Bone marrow (tissue), 2 donors: ENCODE results near the gene PLPP4.

Experiments used
- DNase-seq, 2 donors: peaks; one replicate each; lab custom pipeline; 2025; lab: John Stamatoyannopoulos, UW

PLPP4 gene

DNA sequence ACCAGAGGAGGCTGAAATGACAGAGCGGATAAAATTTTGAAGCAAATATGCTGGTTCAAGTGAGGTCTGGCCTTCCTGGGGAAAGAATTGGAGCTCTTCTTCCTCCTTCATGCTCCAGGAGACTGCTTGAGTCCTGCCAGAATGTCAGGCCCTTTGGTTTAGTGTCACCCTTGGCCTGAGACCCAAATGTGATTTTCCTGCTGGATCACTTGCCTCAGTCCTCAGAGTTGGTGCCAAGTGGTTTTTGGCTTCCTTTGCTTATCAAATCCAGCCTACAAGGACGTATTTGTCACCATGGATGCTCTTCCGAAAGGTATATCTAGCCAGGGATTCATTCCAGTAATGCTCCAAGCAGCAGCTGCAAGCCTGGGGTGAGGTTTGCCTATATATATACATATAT is 118.4 kb downstream of the PLPP4 start:
- DNase-seq, result no peak

DNA sequence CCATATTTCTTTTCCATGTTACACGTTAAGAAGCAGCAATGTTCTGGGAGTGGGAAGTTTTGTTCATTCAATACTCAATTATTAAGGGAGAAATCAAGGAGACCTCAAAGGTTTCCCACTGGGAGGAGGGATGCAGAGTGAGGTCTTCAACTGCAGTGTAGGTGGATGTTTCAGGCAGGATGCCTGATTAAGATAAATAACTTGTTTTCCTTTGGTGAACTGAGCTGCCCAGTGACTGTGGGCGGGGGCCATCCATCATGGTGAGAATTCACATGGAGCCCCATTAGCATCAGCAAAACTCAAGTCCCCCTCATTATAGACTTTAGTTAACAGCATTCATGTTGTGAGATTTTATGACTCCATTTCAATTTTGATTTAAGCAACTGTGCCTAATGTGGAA is 121.1 kb downstream of the PLPP4 start:
- no peak for DNase-seq

DNA sequence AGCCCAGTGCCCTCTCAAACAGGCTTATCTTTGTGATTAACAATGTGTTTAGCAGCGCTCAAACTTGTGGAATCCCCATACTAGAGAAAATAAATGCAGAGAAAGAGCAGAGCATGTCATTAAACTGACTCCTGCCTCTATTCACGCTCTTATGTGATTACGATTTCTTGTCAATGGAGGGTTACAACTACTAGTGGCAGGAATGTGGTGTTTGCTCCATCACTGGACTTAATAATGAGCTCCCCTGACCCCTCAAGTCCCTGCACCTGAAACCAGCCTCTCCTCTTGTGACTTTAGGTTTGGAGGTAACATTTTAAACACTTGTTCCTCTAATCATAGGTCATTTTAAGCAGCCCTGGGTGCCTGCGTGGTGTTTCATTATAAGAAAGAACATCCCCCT is 121.9 kb downstream of the PLPP4 start:
- DNase-seq, result no peak

DNA sequence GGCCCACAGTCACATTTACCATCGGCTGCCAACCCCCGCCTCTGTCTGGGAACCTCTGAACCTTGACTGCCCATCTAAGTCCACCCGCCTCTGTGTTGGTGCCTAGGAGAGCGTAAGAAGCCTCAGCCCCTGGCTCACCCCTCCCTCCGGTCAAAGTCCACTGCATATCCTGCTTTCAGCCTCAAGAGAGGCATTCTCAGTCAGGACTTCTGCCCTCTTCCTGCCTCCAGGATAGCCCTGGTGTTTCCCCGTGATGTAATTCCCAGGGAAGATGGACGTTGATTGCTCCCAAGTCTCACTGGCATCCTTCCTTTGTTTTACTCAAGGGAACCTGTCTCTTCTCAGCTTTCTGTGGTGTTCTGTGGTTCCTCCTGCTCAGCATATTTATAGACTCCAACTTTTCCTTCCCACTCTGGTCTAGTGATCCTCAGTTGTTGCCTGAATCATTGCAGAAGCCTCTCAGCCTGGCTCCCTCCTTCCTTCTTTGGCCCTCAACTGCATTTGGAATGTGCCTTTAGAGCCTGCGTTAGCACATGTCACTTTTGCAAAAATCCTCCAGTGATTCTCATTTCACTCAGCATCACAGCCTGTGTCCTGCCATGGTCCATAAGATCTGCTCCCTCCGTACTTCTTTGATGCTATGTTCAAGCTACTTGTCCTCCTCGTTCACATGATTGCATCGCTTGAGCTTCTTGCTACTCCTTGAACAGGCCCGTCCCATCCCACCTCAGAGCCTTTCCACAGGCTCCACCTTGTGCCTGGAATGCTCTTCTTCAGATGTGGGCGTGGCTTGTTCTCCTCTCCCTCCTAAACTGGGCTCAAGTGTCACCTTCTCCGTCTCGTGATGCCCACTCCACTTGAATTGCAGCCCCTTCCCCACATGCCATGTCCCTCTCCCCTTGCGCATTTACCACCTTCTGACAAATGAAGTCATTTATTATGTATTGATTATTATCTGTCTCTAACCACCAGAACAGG is 124.2 kb downstream of the PLPP4 start:
- no peak for DNase-seq

DNA sequence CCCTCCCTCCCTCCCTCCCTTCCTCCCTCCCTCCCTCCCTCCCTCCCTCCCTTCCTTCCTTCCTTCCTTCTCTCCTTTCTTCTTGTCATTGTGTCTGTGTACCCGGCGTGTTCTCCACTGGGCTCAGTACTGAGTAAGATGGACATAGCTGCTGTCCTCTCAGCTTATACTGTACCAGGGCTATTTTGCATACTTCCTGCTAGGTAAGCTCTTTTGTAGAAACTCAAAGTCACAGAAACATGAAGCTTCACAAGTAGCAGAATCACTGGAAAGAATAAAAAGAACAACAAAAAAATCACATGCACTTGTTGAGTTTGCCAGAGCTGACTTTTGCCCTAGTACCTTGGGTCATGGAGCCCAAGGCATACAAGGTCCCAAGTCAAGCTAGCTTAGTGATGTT is 125.7 kb downstream of the PLPP4 start:
- no peak for DNase-seq

DNA sequence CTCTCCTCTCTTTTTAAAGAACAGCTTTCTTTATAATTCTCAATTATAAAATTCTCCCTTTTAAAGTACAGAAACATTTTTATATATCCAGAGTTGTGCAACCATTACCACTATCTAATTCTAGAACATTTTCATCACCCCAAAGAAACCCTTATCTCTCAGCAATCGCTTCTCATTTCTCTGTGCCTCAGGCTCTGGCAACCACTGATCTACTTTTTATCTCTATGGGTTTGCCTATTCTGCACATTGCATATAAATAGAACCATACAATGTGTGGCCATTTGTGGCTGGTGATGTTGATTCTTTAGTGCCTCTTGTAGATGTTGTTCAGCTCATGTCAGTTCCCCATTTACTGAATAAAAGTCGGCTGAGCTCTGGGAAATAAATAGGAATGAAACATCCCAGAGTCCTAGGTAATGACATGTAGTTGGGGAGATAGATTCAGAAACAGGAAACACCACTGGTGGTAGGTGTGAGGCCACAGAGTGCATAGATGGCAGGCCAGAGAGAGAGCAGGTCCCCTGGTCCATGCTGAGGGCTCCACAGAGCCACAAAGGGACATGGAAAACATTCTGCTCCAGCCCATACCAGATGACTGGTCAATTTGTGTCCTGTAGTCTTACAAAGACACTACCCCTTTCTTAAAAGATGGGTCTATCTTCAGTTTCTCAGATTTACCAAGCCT is 126.5 kb downstream of the PLPP4 start:
- no peak for DNase-seq

DNA sequence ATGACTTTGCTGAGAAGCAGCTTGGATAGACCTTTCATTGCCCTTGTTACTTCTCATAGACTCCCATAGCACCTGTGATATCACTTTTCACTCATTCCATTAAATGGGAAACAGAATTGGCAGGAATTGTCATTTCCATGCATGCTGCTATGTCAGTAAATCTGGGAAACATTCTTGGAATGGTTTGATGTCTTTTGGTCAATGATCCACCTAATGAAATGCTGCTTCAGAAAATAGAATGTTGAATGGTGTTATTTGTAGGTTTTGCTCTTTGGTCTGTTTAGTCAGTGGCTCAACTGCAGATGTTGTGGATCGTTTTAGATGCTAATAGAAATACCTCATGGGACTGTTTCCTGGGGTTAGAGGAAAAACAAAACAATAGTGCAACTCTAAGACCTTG is 127.8 kb downstream of the PLPP4 start:
- DNase-seq, result no peak

DNA sequence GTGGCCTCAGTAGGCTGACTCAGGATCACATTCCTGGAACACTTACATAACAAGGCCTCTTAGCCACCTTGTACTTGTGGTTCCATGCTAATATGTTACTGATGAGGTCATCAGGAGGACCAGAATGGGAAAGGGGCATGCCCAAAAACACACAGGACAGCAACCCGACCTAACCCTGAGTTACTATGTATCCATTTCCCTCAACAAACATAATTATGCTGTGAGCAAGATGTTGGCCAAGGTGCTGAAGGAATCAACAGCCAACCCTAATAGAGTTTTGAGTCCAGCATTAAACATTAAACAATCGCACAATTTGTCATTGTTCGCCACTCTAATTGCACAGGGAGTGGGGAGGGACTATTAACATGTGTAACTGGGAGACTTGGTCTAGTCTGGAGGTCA is 129.4 kb downstream of the PLPP4 start:
- no peak for DNase-seq

DNA sequence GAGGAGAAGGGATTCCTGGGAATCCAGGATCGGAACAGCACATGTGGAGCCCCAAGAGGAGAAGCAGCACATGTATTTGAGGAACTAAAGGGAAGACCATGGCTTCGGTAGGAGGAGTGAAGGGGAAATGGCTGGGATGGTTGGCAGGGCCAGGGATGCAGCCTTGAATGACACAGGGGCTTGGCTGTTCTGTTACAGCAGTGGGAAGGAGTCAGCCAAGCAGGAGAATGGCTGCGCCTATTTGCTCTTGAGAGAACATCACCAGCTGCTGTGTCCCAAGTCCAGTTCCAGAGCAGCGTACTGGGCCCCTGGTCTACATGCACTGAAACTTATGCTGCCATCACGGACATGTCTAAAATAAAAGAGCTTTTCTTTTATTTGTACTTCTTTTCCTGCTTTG is 130.0 kb downstream of the PLPP4 start:
- DNase-seq, result no peak

DNA sequence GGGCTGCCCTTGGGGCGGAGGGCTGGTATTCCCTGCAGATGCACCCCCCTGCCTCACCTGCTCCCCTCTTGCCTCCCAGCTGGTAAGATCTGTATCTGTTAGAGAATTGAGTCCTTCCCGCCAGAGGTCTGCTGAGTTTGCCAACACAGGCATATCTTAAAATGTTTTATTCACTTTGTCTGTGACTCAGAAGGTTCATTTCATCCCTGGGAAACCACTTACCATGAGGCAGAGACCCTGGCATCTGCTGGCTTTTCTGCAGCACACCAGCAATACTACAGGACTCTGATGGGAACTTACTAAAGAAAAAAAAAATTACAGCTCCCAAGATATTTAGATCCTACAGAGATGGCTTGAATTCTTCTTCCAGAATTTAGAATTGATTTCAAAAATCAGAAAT is 131.3 kb downstream of the PLPP4 start:
- no peak for DNase-seq

DNA sequence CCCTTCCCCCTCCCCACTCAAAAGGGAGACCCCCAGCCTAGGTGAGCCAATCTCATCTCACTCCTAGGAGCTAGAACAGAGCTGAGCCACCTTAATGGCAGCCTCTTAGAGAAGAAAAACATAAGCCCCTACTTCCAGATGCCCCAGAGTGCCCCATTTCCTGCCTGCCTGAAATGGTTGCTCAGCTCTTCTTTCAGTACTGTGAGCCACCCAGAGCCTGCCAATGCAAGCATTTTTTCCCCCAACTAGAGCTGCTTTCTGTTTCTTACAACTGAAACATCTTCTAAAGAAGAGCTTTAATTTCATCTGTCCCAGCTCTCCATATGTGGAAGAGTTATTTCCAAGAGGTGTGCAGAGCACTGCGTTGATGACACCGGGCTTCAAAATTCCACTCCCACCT is 136.7 kb downstream of the PLPP4 start:
- DNase-seq, result no peak

DNA sequence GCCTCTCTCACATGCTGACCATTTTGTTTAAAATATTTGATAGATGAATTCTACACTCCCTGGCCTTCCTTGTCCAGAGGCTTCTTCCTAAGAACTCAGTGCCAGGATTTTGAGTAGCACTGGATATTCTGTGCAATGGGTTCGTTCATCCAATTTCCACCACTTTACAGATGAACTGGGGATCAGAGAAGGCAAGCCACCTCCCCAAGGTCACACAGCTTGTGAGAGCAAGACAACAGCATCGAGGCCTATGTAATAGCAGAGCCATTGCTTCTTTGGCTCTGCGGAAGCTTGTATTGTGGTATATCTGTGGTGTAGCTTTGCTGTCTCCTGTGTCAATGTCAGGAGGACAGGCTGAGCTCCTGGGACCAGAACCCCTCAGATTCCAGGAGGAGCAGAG is 140.9 kb downstream of the PLPP4 start:
- DNase-seq, result no peak

DNA sequence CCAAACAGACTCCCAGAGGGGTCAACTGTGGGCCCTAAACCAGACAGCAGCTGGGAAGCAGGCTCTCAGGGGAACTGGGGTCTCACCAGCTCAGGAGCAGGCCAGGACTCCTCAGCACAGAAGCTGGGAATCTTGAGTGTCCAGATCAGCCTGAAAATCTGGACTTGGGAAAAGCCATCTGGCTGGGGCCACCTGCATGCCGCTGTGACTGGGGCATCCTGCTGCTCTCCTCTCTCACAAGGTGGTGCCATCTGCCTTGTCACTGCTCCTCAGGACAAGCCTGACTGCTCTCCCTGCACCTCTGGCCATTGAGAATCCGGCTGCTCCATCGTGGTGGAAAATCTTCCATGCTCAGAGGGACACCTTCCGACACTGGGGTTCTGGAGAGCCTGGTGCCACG is 141.4 kb downstream of the PLPP4 start:
- no peak for DNase-seq

DNA sequence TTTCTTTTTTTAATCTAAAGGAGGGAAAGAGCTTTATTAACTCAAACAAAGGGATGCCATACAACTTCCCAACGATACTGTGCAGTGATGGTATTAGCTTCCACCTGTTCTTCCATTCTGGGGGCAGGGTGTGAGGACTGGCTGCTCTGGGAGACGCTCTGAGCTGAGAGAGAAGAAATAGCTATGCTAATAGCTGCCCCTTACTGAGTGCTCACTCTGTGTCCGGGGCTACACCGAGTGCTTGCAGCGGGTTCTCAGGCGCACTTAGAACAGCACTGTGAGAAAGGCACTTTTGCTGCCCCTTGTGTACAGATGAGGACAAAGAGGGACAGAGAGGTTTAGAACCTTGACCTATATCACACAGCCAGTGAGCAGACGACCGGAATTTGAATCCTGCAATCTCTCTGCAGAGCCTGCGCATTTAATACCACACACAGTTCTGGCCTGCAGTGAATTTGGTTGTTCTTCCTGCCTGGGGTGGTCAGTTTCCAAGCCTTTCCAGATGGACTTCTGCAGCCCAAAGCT is 142.2 kb downstream of the PLPP4 start:
- DNase-seq, result no peak

DNA sequence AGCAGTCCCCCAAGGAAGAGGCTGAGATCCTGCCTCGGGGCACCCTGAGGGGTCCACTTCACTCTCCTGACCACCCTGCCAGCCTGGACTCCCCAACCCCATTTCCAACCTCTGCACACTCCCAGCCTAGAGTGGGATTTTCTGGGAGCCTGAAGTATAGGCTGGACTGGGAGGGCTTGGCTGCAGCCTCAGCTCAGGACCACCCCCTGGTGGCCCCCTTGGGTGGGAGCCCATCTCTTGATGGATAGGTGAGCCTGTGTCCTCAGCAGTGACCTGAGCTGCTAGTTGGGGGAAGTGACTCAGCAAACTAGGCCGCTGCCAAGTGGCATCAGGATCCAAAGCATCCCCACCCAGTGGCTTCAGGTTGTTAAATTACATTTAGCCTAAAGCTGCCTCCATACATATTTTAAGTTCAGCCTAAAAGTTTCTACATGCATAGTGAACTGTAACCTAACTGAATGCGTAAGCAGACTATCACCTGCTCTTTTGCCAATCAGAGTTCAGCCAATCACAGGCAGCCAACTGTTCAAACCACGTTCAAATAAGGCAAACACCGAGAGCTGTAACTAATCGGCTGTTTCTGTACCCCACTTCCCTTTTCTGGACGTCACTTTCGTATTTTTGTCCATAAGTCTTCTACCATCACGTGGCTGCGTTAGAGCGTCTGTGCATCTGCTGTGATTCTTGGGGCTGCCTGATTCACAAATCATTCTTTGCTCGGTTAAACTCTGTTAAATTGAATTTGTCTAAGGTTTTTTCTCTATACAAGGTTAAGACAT is 144.0 kb downstream of the PLPP4 start:
- DNase-seq, result no peak

DNA sequence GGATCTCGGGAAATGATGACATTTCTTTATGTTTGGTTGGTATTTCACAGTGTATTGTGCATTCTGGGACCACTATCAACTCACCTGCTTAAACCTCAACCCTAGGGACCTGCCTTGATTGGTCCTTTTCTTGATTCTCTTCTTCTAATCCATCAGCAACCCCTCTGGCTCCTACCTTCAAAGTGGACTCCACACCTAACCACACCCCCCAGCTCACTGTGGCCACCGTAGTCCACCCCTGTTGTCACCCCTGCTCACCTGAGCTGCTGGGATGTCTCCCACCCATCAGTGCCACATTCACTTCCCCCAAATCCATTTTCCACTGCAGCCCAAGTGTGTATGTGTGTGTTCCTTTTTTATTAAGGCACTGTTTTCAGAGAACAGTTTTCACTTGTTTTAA is 145.0 kb downstream of the PLPP4 start:
- no peak for DNase-seq

DNA sequence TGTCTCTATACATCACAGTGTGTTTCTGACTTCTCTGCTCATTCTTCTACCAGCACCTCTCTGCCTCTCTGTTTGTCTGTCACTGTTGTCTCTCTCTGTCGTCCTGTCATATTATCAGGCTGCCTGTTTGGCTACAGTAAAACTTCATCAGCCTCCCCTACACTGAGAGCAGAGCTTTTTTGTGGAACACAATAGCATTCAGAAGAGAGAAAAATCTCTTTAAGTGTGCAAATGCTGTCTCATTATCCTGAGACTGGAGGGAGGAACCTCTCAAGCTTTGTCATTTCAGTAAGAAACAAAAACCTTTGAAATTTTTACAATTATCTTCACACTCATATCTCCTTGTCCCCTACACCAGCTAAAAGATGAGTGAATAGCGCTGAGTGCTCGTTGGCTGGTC is 148.4 kb downstream of the PLPP4 start:
- no peak for DNase-seq

DNA sequence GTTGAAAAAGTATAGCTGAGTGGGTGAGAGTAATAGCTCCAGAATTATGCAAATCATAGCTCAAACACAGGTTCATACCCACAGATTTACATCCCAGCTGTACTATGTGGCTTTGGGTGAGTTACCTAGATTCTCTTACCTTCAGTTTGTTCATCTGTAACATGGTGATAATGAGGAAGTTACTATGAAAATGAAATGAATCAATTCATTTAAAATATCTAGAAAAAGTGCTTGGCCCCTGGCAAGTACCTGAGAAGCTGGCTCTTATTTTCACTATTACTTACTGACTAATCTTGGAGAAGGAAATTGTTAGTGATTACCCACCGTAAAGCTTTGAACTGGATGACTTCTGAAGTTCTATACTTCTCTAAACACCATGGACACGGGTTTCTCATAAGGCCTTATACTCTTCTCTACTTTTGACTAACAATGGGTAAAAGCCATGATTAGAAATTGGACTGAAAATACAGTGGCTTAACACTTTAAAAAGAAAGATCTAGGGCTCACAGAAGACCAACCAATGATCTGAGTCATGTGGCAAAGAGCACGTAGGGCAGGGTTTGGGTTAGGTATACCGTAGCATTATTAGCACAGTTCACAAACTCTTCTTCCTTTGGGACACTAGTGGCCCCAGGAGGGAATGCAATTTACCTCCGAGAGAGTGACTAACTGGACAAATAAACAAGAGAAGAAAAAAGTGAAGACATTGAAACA is 149.2 kb downstream of the PLPP4 start:
- DNase-seq, result no peak

DNA sequence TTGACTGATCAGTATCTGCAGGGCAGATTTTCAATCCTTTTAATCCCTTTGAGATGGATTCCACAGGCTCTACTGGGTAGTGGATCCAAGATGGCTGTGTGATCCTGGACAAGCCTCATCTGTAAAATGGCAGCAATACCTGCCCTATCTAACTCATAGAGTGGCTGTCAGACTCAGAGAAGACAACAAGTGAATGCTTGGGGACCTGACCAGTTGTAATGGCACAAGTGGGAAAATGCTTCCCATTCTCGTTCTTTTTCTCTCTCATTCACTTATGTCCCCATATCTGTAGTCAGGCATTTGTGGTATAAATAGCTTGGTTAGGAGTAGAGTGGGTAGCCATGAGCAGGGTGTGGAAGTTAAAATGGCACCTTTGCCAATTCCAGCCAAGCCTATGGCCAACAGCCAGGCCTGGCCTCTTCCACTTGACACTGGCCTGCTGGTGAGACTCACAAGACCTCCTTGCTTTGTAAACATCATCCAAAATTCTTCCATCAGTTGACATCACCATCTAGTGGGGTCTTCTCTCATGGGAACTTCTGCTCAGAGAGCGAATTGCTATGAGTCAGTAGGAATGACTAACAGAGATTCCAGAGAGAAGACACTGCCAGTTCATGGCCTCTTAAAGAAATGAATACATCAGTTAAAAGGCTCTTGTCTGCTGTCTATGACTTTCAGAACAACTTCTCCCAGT is 150.1 kb downstream of the PLPP4 start:
- DNase-seq, result no peak

DNA sequence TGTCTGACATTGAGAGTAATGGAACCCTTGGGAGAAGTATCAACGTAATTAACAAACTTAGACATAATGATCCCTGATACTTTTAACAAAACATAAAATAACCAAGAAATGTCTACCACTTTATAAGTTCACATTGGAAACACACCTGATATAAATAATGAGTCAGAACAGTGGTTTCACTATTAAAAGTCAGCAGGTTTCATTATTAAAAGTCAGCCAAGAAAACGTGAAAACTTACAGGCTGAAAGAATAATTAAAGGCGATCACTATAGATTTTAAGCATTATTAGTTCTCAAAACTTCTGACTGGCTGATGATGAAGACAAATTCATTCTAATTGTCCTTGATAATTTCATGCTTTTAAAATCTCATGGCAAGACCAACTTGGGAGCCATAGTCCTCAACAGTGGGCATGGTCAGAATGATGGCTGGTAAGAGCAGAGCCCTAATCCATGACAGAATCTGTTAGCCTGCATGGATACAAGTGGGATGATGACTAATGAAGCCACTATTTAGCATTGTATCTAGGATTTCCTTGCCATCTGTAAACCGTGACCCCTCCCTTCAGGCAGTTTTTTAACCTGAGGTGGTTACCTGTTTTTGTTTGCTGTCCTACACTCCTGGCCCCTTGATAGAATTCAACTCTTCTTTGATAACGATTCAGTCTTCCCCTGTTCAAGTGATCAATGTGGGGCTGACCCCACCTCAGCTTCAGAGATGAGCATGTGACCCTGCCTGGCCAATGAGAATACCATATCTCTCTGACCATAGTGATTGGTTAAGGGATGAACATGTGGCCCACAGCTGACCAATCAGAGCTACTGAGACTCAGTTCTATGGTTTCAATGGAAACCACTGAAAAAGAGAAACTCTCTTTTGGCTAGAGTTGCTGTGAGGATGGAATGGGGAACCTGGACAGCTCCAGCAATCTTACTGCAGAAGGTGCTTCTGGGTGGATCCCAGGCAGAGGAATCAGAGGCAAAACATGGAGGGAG is 151.0 kb downstream of the PLPP4 start:
- no peak for DNase-seq
